HCT116 (cell line): ENCODE data around the gene CTAGE9. TPM values are rescaled to one million over a fixed set of nuclear protein-coding genes. Genes with fewer than 3 reads are reported as not detected.

Source experiments
- ATAC-seq: fragments of 200-7000 bp; cut with Tn5 transposase; 2 replicates; pipeline ENCODE4 v1.9.1; 2020; ENCODE audit warnings: mild to moderate bottlenecking, moderate library complexity
- BruUV-seq: library from RNA; stranded (reverse); fragments of 400-500 nt; replicated peaks from 2 replicates; lab custom pipeline; 2021; lab: Mats Ljungman, UMichigan
- CTCF ChIA-PET: fragments of 300-600 bp; sonication (Branson Sonifier 250); formaldehyde crosslinking; loops from one replicate; lab custom pipeline; 2021; ENCODE audit warnings: antibody characterized with exemption; lab: Charles Lee
- POLR2A ChIA-PET: fragments of 300-600, 350-600 bp; sonication (Branson Sonifier 250); formaldehyde crosslinking; loops from one replicate; lab custom pipeline; 2021; ENCODE audit warnings: antibody characterized with exemption; lab: Charles Lee
- RAD21 ChIA-PET, 2 experiments: fragments of 300-600 bp; sonication (Branson Sonifier 250); formaldehyde crosslinking; loops; one replicate each; lab custom pipeline; 2023; ENCODE audit warnings: low total read pairs in 2 of 2; ENCODE audit not compliant: uncharacterized antibody in 2 of 2, unreplicated experiment in 2 of 2, low non-redundant PET in 1 of 2; lab: Charles Lee
- DNase-seq: peaks from one replicate; pipeline ENCODE4 v3.0.0-alpha.2; 2010; ENCODE audit warnings: low read depth, low spot score
- H2AFZ ChIP-seq: fragments of 200-600 bp; shearing (Covaris generic), sonication (generic); 2 replicates; pipeline ENCODE4 v1.6.1; 2017; ENCODE audit warnings: low read depth, mixed run types, mixed read lengths, antibody characterized with exemption, low read length; ENCODE audit not compliant: poor library complexity, severe bottlenecking
- H3K27ac ChIP-seq: 2 replicates; pipeline ENCODE4 v1.5.1; 2012; ENCODE audit warnings: low read depth, low read length
- H3K27me3 ChIP-seq: fragments of 200-600 bp; sonication (generic); 2 replicates; pipeline ENCODE4 v1.6.1; 2016; ENCODE audit warnings: mixed run types, low read length, mixed read lengths; ENCODE audit not compliant: insufficient read depth
- H3K36me3 ChIP-seq, 2 experiments: fragments of 200-500 bp in 1 of 2; fragments of 200-600 bp in 1 of 2; sonication (Bioruptor generic) in 1 of 2; sonication (generic) in 1 of 2; 2 replicates each; pipeline versions ENCODE4 v1.5.1 to v1.6.1; 2014 to 2016; ENCODE audit warnings: low read length in 2 of 2, inconsistent platforms in 1 of 2, mixed read lengths in 1 of 2, mixed run types in 1 of 2; ENCODE audit not compliant: insufficient read depth in 2 of 2, control insufficient read depth in 1 of 2
- H3K4me1 ChIP-seq, 2 experiments: fragments of 200-600 bp in 1 of 2; sonication (generic) in 1 of 2; 2 replicates each; pipeline versions ENCODE4 v1.5.1 to v1.6.1; 2012 to 2017; ENCODE audit warnings: low read length in 2 of 2, inconsistent platforms in 1 of 2, mild to moderate bottlenecking in 1 of 2, mixed read lengths in 1 of 2, mixed run types in 1 of 2, moderate library complexity in 1 of 2; ENCODE audit not compliant: insufficient read depth in 2 of 2, control insufficient read depth in 1 of 2
- H3K4me2 ChIP-seq: fragments of 200-600 bp; sonication (generic); 2 replicates; pipeline ENCODE4 v1.6.1; 2017; ENCODE audit warnings: mixed run types, low read length, mixed read lengths
- H3K4me3 ChIP-seq, 2 experiments: fragments of 200-600 bp in 1 of 2; sonication (generic) in 1 of 2; replicated peaks in 1 of 2; 2 replicates each; pipeline ENCODE4 v1.5.1; 2011 to 2016; ENCODE audit warnings: low read length in 2 of 2, control low read depth in 1 of 2, low read depth in 1 of 2, mild to moderate bottlenecking in 1 of 2, mixed read lengths in 1 of 2, mixed run types in 1 of 2
- H3K79me2 ChIP-seq: fragments of 200-600 bp; sonication (generic); 2 replicates; pipeline ENCODE4 v1.6.1; 2017; ENCODE audit warnings: mild to moderate bottlenecking, mixed run types, low read length, moderate library complexity, mixed read lengths; ENCODE audit not compliant: insufficient read depth
- H3K9ac ChIP-seq: fragments of 200-600 bp; sonication (generic); 2 replicates; pipeline ENCODE4 v1.6.1; 2016; ENCODE audit warnings: low read length, mixed read lengths
- H3K9me2 ChIP-seq: fragments of 200-600 bp; sonication (generic), shearing (Covaris generic); 2 replicates; pipeline ENCODE4 v1.6.1; 2017; ENCODE audit warnings: mixed run types, mild to moderate bottlenecking, moderate library complexity; ENCODE audit not compliant: insufficient read depth
- H3K9me3 ChIP-seq, 2 experiments: fragments of 200-500 bp in 1 of 2; fragments of 200-600 bp in 1 of 2; sonication (Bioruptor generic) in 1 of 2; sonication (generic) in 1 of 2; 2 replicates each; pipeline ENCODE4 v1.6.1; 2014 to 2017; ENCODE audit warnings: low read length in 2 of 2, mixed read lengths in 2 of 2, inconsistent platforms in 1 of 2, low read depth in 1 of 2, mild to moderate bottlenecking in 1 of 2, mixed run types in 1 of 2, moderate library complexity in 1 of 2; ENCODE audit not compliant: control insufficient read depth in 1 of 2, insufficient read depth in 1 of 2
- H4K20me1 ChIP-seq: fragments of 200-600 bp; sonication (generic), shearing (Covaris generic); 2 replicates; pipeline ENCODE4 v1.6.1; 2017; ENCODE audit warnings: mixed run types, mild to moderate bottlenecking, moderate library complexity; ENCODE audit not compliant: insufficient read depth
- CBX3 ChIP-seq: IDR thresholded peaks from 2 replicates; pipeline ENCODE4 v1.6.1; 2012; ENCODE audit warnings: low read depth
- EGR1 ChIP-seq: IDR thresholded peaks from 2 replicates; pipeline ENCODE4 v1.6.1; 2012; ENCODE audit warnings: low read depth
- ELF1 ChIP-seq: IDR thresholded peaks from 2 replicates; pipeline ENCODE4 v1.6.1; 2012; ENCODE audit warnings: low read depth, borderline replicate concordance
- EZH2 ChIP-seq: fragments of 200-600 bp; sonication (generic); IDR thresholded peaks from 2 replicates; pipeline ENCODE4 v1.6.1; 2017; ENCODE audit warnings: antibody characterized with exemption, mixed run types
- EZH2phosphoT487 ChIP-seq: fragments of 200-600 bp; IDR thresholded peaks from 2 replicates; pipeline ENCODE4 v1.6.1; 2018; ENCODE audit warnings: antibody characterized with exemption, borderline replicate concordance
- FOSL1 ChIP-seq: IDR thresholded peaks from 2 replicates; pipeline ENCODE4 v1.6.1; 2012; ENCODE audit warnings: low read depth
- JUND ChIP-seq: IDR thresholded peaks from 2 replicates; pipeline ENCODE4 v1.6.1; 2012
- POLR2A ChIP-seq: IDR thresholded peaks from 2 replicates; pipeline ENCODE4 v1.7.0; 2011; ENCODE audit warnings: borderline replicate concordance; ENCODE audit not compliant: insufficient read depth, insufficient read length; ENCODE audit errors: extremely low read depth
- YY1 ChIP-seq: IDR thresholded peaks from 2 replicates; pipeline ENCODE4 v1.6.1; 2011; ENCODE audit warnings: low read length, low read depth, moderate library complexity, mild to moderate bottlenecking; ENCODE audit not compliant: insufficient replicate concordance; ENCODE audit errors: extremely low read depth
- ZFX ChIP-seq: fragments of 450-650 bp; IDR thresholded peaks from 2 replicates; pipeline ENCODE4 v1.6.1; 2017
- intact Hi-C: fragments of 100-400 bp; cut with micrococcal nuclease; formaldehyde crosslinking; loops from 2 replicates; pipeline ENCODE4 v1.10.0; 2022
- total RNA-seq: library from RNA; stranded (reverse); gene quantifications from one replicate; pipeline ENCODE4 v1.2.1, GENCODE V29; 2021; ENCODE audit not compliant: unreplicated experiment
- TF ChIP-seq, protein P1 (sequence below), 3 experiments: fragments of 200-600 bp in 1 of 3; sonication (generic) in 1 of 3; IDR thresholded peaks in 2 of 3; conservative IDR thresholded peaks in 1 of 3; 2 replicates each; pipeline ENCODE4 v1.5.1; 2012 to 2017; ENCODE audit warnings: low read depth in 2 of 3, low read length in 2 of 3, antibody characterized with exemption in 1 of 3, borderline replicate concordance in 1 of 3, control low read depth in 1 of 3, mild to moderate bottlenecking in 1 of 3, mixed read lengths in 1 of 3, mixed run types in 1 of 3, moderate library complexity in 1 of 3; ENCODE audit not compliant: insufficient read depth in 1 of 3
- TF ChIP-seq, protein P2 (sequence below): IDR thresholded peaks from 2 replicates; pipeline ENCODE4 v1.6.1; 2012
- TF ChIP-seq, protein P3 (sequence below): IDR thresholded peaks from 2 replicates; pipeline ENCODE4 v1.6.1; 2012
- TF ChIP-seq, protein P4 (sequence below): IDR thresholded peaks from 2 replicates; pipeline ENCODE4 v1.6.1; 2011; ENCODE audit warnings: mild to moderate bottlenecking, low read length, moderate library complexity; ENCODE audit not compliant: insufficient replicate concordance; ENCODE audit errors: extremely low read depth

CTAGE9 gene
- total RNA-seq, 1 experiment from 2014 or later = not detected

DNA sequence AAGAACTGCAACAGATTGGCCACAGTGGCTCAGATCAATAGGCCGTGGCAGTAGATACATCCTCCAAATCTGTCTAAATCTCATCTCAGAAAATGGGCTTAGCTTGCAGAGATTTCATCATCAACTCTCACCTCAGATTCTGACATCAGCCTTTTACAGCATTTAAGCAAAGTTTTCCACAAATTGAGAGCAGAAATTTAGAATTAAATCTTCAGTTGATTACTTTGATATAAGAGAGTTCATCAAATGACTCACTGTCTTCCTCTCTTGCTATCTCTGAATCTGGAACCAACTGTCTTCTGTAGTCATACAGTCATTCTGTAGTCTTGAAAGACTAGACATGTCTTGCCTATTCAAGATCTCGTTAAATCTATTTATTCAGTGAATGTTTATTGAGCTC is 45.2 kb upstream of the CTAGE9 start:
- H3K4me2 ChIP-seq = no peak overlapping the region
- no peak overlapping the region for H3K9ac ChIP-seq
- no peaks in the 10 kb centered on the region for H4K20me1 ChIP-seq
- no peaks in the 10 kb centered on the region for H3K4me1 ChIP-seq
- no peak overlapping the region for H3K4me3 ChIP-seq
- no peaks in the 10 kb centered on the region for H3K79me2 ChIP-seq
- no peak overlapping the region for H3K27ac ChIP-seq
- RAD21 ChIA-PET = no interaction called here
- no peak for ATAC-seq
- TF ChIP-seq ZFX (no peak), POLR2A (no peak), ELF1 (no peak), YY1 (no peak), FOSL1 (no peak), JUND (no peak), EZH2 (no peak), EGR1 (no peak), EZH2phosphoT487 (no peak), CBX3 (no peak)
- TF ChIP-seq, protein P1, sequence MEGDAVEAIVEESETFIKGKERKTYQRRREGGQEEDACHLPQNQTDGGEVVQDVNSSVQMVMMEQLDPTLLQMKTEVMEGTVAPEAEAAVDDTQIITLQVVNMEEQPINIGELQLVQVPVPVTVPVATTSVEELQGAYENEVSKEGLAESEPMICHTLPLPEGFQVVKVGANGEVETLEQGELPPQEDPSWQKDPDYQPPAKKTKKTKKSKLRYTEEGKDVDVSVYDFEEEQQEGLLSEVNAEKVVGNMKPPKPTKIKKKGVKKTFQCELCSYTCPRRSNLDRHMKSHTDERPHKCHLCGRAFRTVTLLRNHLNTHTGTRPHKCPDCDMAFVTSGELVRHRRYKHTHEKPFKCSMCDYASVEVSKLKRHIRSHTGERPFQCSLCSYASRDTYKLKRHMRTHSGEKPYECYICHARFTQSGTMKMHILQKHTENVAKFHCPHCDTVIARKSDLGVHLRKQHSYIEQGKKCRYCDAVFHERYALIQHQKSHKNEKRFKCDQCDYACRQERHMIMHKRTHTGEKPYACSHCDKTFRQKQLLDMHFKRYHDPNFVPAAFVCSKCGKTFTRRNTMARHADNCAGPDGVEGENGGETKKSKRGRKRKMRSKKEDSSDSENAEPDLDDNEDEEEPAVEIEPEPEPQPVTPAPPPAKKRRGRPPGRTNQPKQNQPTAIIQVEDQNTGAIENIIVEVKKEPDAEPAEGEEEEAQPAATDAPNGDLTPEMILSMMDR (IDR thresholded peaks at IDR 0.05 in 2 of 3, conservative IDR thresholded peaks at IDR 0.05 in 1 of 3; ENCODE audit: borderline replicate concordance in 1 of 3, insufficient read depth in 1 of 3, low read depth in 2 of 3, low read length in 2 of 3) = no peak
- TF ChIP-seq, protein P2, sequence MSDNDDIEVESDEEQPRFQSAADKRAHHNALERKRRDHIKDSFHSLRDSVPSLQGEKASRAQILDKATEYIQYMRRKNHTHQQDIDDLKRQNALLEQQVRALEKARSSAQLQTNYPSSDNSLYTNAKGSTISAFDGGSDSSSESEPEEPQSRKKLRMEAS = no peak
- TF ChIP-seq, protein P3, sequence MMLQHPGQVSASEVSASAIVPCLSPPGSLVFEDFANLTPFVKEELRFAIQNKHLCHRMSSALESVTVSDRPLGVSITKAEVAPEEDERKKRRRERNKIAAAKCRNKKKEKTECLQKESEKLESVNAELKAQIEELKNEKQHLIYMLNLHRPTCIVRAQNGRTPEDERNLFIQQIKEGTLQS = no peak
- TF ChIP-seq, protein P4, sequence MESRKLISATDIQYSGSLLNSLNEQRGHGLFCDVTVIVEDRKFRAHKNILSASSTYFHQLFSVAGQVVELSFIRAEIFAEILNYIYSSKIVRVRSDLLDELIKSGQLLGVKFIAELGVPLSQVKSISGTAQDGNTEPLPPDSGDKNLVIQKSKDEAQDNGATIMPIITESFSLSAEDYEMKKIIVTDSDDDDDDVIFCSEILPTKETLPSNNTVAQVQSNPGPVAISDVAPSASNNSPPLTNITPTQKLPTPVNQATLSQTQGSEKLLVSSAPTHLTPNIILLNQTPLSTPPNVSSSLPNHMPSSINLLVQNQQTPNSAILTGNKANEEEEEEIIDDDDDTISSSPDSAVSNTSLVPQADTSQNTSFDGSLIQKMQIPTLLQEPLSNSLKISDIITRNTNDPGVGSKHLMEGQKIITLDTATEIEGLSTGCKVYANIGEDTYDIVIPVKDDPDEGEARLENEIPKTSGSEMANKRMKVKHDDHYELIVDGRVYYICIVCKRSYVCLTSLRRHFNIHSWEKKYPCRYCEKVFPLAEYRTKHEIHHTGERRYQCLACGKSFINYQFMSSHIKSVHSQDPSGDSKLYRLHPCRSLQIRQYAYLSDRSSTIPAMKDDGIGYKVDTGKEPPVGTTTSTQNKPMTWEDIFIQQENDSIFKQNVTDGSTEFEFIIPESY = no peak
- intact Hi-C loops = no loop called here
- no peaks in the 10 kb centered on the region for H3K36me3 ChIP-seq
- H3K9me3 ChIP-seq = no peaks in the 10 kb centered on the region
- DNase-seq = no peak
- no TSS peak for BruUV-seq
- H3K9me2 ChIP-seq = no peaks in the 10 kb centered on the region
- H3K27me3 ChIP-seq = no peaks in the 10 kb centered on the region
- POLR2A ChIA-PET = no interaction called here
- H2AFZ ChIP-seq = no peak overlapping the region
- CTCF ChIA-PET = no interaction called here
